ENCODE results near the gene DNAH17. TPM values are rescaled to one million over a fixed set of nuclear protein-coding genes. Genes with fewer than 3 reads are reported as not detected.

DNAH17 gene
- total RNA-seq, 8 experiments from 2014 or later, result 0.27 to 1.9 (median 0.67) TPM

GRCh38 chr17:78562734-78563133, 14.5 kb downstream of the DNAH17 start:
- in situ Hi-C loops (cut with MboI; ENCODE audit: low pct_unique_long_range_greater_than_20kb in 2 of 9, low sequenced_read_pairs in 9 of 9, unreplicated experiment in 9 of 9), result no loop called here
- Histone ChIP-seq H3K27ac (no peak overlapping the region), H3K4me1 (replicated peaks in 1 of 2) (no peaks in the 10 kb centered on the region), H3K4me3 (no peak overlapping the region)
- 70 to 100% (median 86%) methylated on average over 1 to 4 of the region's 7 CpGs; no CpG with 5 or more reads in 1 of the 10 experiments for whole genome bisulfite sequencing, 10 experiments
- no peak for ATAC-seq (replicated peaks in 6 of 8)

GRCh38 chr17:78561166-78561565, 16.0 kb downstream of the DNAH17 start:
- 0 to 80% methylated on average over 1 of the region's 10 CpGs; no CpG with 5 or more reads in 8 of the 10 experiments for WGBS, 10 experiments
- no peak overlapping the region for H3K4me3 ChIP-seq
- in situ Hi-C loops (cut with MboI; ENCODE audit: low pct_unique_long_range_greater_than_20kb in 2 of 9, low sequenced_read_pairs in 9 of 9, unreplicated experiment in 9 of 9), result no loop called here
- ATAC-seq (replicated peaks in 6 of 8), result no peak
- H3K4me1 ChIP-seq (replicated peaks in 1 of 2), result no peaks in the 10 kb centered on the region
- H3K27ac ChIP-seq, result no peak overlapping the region

- in situ Hi-C loops (cut with MboI; ENCODE audit: low pct_unique_long_range_greater_than_20kb in 2 of 9, low sequenced_read_pairs in 9 of 9, unreplicated experiment in 9 of 9), result no loop called here
- no peaks in the 10 kb centered on the region for H3K4me1 ChIP-seq (replicated peaks in 1 of 2)
- no peak for ATAC-seq (replicated peaks in 6 of 8)
- H3K4me3 ChIP-seq, result no peak overlapping the region
- H3K27ac ChIP-seq, result no peak overlapping the region
- 30 to 100% (median 83%) methylated on average over 1 to 7 of the region's 22 CpGs; no CpG with 5 or more reads in 3 of the 10 experiments for WGBS, 10 experiments
Measured at GRCh38 chr17:78560731-78561130, 16.5 kb downstream of the DNAH17 start.

- in situ Hi-C loops (cut with MboI; ENCODE audit: low pct_unique_long_range_greater_than_20kb in 2 of 9, low sequenced_read_pairs in 9 of 9, unreplicated experiment in 9 of 9), result no loop called here
- Histone ChIP-seq H3K4me3 (no peak overlapping the region), H3K27ac (no peak overlapping the region), H3K4me1 (replicated peaks in 1 of 2) (no peaks in the 10 kb centered on the region)
- ATAC-seq (replicated peaks in 6 of 8), result no peak
- 34 to 90% (median 66%) methylated on average over 1 to 10 of the region's 17 CpGs; no CpG with 5 or more reads in 2 of the 10 experiments for WGBS, 10 experiments
Measured at GRCh38 chr17:78559749-78560368, 17.3 kb downstream of the DNAH17 start.

GRCh38 chr17:78558989-78559388, 18.2 kb downstream of the DNAH17 start:
- 25 to 100% (median 74%) methylated on average over 1 to 4 of the region's 5 CpGs; no CpG with 5 or more reads in 2 of the 10 experiments for WGBS, 10 experiments
- ATAC-seq (replicated peaks in 6 of 8), result peak in 2 of 8 experiments; percentile 13 to 36
- no peak overlapping the region for H3K4me3 ChIP-seq
- H3K27ac ChIP-seq, result no peak overlapping the region
- H3K4me1 ChIP-seq (replicated peaks in 1 of 2), result no peaks in the 10 kb centered on the region
- in situ Hi-C loops (cut with MboI; ENCODE audit: low pct_unique_long_range_greater_than_20kb in 2 of 9, low sequenced_read_pairs in 9 of 9, unreplicated experiment in 9 of 9), result no loop called here

GRCh38 chr17:78558181-78558850, 18.9 kb downstream of the DNAH17 start:
- in situ Hi-C loops (cut with MboI; ENCODE audit: low pct_unique_long_range_greater_than_20kb in 2 of 9, low sequenced_read_pairs in 9 of 9, unreplicated experiment in 9 of 9), result no loop called here
- WGBS, 10 experiments, result 41 to 100% (median 87%) methylated on average over 2 to 8 of the region's 10 CpGs
- peak in 7 of 8 experiments; percentile 8 to 71 (median 40) for ATAC-seq (replicated peaks in 6 of 8)

GRCh38 chr17:78557598-78558039, 19.6 kb downstream of the DNAH17 start:
- no peak overlapping the region for H3K27ac ChIP-seq
- peak in 7 of 8 experiments; percentile 27 to 97 (median 60) for ATAC-seq (replicated peaks in 6 of 8)
- no peak overlapping the region for H3K4me3 ChIP-seq
- in situ Hi-C loops (cut with MboI; ENCODE audit: low pct_unique_long_range_greater_than_20kb in 2 of 9, low sequenced_read_pairs in 9 of 9, unreplicated experiment in 9 of 9), result no loop called here
- WGBS, 10 experiments, result 0 to 100% (median 48%) methylated on average over 1 to 2 of the region's 2 CpGs
- H3K4me1 ChIP-seq (replicated peaks in 1 of 2), result no peaks in the 10 kb centered on the region

More at GRCh38 chr17:78558181-78558850, 18.9 kb downstream of the DNAH17 start:
- Histone ChIP-seq H3K27ac (no peak overlapping the region), H3K4me1 (replicated peaks in 1 of 2) (no peaks in the 10 kb centered on the region), H3K4me3 (no peak overlapping the region)

GRCh38 chr17:78556812-78557211, 20.4 kb downstream of the DNAH17 start:
- Histone ChIP-seq H3K4me1 (replicated peaks in 1 of 2) (no peaks in the 10 kb centered on the region), H3K27ac (no peak overlapping the region), H3K4me3 (no peak overlapping the region)
- WGBS, 10 experiments, result 68 to 100% (median 91%) methylated on average over 1 to 11 of the region's 11 CpGs; no CpG with 5 or more reads in 1 of the 10 experiments
- in situ Hi-C loops (cut with MboI; ENCODE audit: low pct_unique_long_range_greater_than_20kb in 2 of 9, low sequenced_read_pairs in 9 of 9, unreplicated experiment in 9 of 9), result no loop called here
- ATAC-seq (replicated peaks in 6 of 8), result no peak

GRCh38 chr17:78555746-78556401, 21.3 kb downstream of the DNAH17 start:
- in situ Hi-C loops (cut with MboI; ENCODE audit: low pct_unique_long_range_greater_than_20kb in 2 of 9, low sequenced_read_pairs in 9 of 9, unreplicated experiment in 9 of 9), result no loop called here
- H3K27ac ChIP-seq, result no peak overlapping the region
- 31 to 100% (median 75%) methylated on average over 1 to 5 of the region's 6 CpGs; no CpG with 5 or more reads in 1 of the 10 experiments for WGBS, 10 experiments
- no peak for ATAC-seq (replicated peaks in 6 of 8)
- no peaks in the 10 kb centered on the region for H3K4me1 ChIP-seq (replicated peaks in 1 of 2)
- H3K4me3 ChIP-seq, result no peak overlapping the region

- ATAC-seq (replicated peaks in 6 of 8), result no peak
- Histone ChIP-seq H3K27ac (no peak overlapping the region), H3K4me1 (replicated peaks in 1 of 2) (no peaks in the 10 kb centered on the region), H3K4me3 (no peak overlapping the region)
- in situ Hi-C loops (cut with MboI; ENCODE audit: low pct_unique_long_range_greater_than_20kb in 2 of 9, low sequenced_read_pairs in 9 of 9, unreplicated experiment in 9 of 9), result no loop called here
- 42 to 73% (median 57%) methylated on average over 2 to 4 of the region's 6 CpGs; no CpG with 5 or more reads in 5 of the 10 experiments for WGBS, 10 experiments
Measured at GRCh38 chr17:78550464-78550863, 26.7 kb downstream of the DNAH17 start.

GRCh38 chr17:78548725-78549124, 28.5 kb downstream of the DNAH17 start:
- Histone ChIP-seq H3K27ac (no peak overlapping the region), H3K4me1 (replicated peaks in 1 of 2) (no peaks in the 10 kb centered on the region), H3K4me3 (no peak overlapping the region)
- WGBS, 10 experiments, result 60 to 94% (median 73%) methylated on average over 2 to 3 of the region's 5 CpGs; no CpG with 5 or more reads in 4 of the 10 experiments
- no peak for ATAC-seq (replicated peaks in 6 of 8)
- in situ Hi-C loops (cut with MboI; ENCODE audit: low pct_unique_long_range_greater_than_20kb in 2 of 9, low sequenced_read_pairs in 9 of 9, unreplicated experiment in 9 of 9), result no loop called here

- no peak for ATAC-seq (replicated peaks in 6 of 8)
- WGBS, 10 experiments, result 13 to 70% (median 58%) methylated on average over 1 of the region's 1 CpG; no CpG with 5 or more reads in 2 of the 10 experiments
- H3K27ac ChIP-seq, result no peak overlapping the region
- H3K4me3 ChIP-seq, result no peak overlapping the region
- H3K4me1 ChIP-seq (replicated peaks in 1 of 2), result no peaks in the 10 kb centered on the region
- in situ Hi-C loops (cut with MboI; ENCODE audit: low pct_unique_long_range_greater_than_20kb in 2 of 9, low sequenced_read_pairs in 9 of 9, unreplicated experiment in 9 of 9), result no loop called here
Measured at GRCh38 chr17:78547035-78547434, 30.2 kb downstream of the DNAH17 start.

- ATAC-seq (replicated peaks in 6 of 8), result no peak
- Histone ChIP-seq H3K27ac (no peak overlapping the region), H3K4me3 (no peak overlapping the region), H3K4me1 (replicated peaks in 1 of 2) (no peaks in the 10 kb centered on the region)
- 69 to 100% (median 95%) methylated on average over 1 to 4 of the region's 4 CpGs for WGBS, 10 experiments
- in situ Hi-C loops (cut with MboI; ENCODE audit: low pct_unique_long_range_greater_than_20kb in 2 of 9, low sequenced_read_pairs in 9 of 9, unreplicated experiment in 9 of 9), result no loop called here
Measured at GRCh38 chr17:78546476-78546875, 30.7 kb downstream of the DNAH17 start.
